Naive thymus-derived CD8-positive, alpha-beta T cell (primary cell): ENCODE results near the gene KRT15. TPM values are rescaled to one million over a fixed set of nuclear protein-coding genes. Genes with fewer than 3 reads are reported as not detected.

Experiments used
- ATAC-seq, 2 donors: fragments of 150-1000 bp; cut with Tn5 transposase in 1 of 2; sonication (Bioruptor Pico), chemical (Tn5 transposase) in 1 of 2; 1 replicate in 1 of 2; 2 replicates in 1 of 2; pipeline ENCODE4 v1.10.0; 2021; ENCODE audit warnings: mild to moderate bottlenecking in 2 of 2, moderate library complexity in 2 of 2
- POLR2A ChIA-PET: fragments of 350-600 bp; sonication (Branson Sonifier 250); formaldehyde crosslinking; loops from one replicate; lab custom pipeline; 2021; ENCODE audit warnings: antibody characterized with exemption; lab: Charles Lee
- DNase-seq, 10 donors: peaks; one replicate each; pipeline versions ENCODE4 v3.0.0 to v3.0.0-alpha.2; 2020 to 2022
- H3K27ac Mint-ChIP-seq, 10 donors: one replicate each; pipeline ENCODE4 v1.8.0; 2020 to 2022; ENCODE audit warnings: mild to moderate bottlenecking in 10 of 10, mixed read lengths in 10 of 10, moderate library complexity in 4 of 10, inconsistent platforms in 1 of 10
- H3K27me3 Mint-ChIP-seq, 5 donors: one replicate each; pipeline ENCODE4 v1.8.0; 2021 to 2022; ENCODE audit warnings: mixed read lengths in 5 of 5
- H3K36me3 Mint-ChIP-seq, 3 donors: one replicate each; pipeline ENCODE4 v1.8.0; 2020 to 2022; ENCODE audit warnings: mixed read lengths in 3 of 3, mild to moderate bottlenecking in 2 of 3, inconsistent platforms in 1 of 3
- H3K4me1 Mint-ChIP-seq, 4 donors: one replicate each; pipeline ENCODE4 v1.8.0; 2021 to 2022; ENCODE audit warnings: mixed read lengths in 4 of 4
- H3K4me3 Mint-ChIP-seq, 10 donors: one replicate each; pipeline ENCODE4 v1.8.0; 2020 to 2022; ENCODE audit warnings: mild to moderate bottlenecking in 10 of 10, mixed read lengths in 10 of 10, moderate library complexity in 6 of 10, inconsistent platforms in 1 of 10
- H3K9me3 Mint-ChIP-seq, 9 donors: one replicate each; pipeline ENCODE4 v1.8.0; 2020 to 2022; ENCODE audit warnings: mixed read lengths in 9 of 9, mild to moderate bottlenecking in 3 of 9, inconsistent platforms in 1 of 9, moderate library complexity in 1 of 9
- polyA plus RNA-seq, 3 donors: library from polyadenylated mRNA; unstranded; fragments of 300-500 nt; fragmentation: Illumina TruSeq; gene quantifications; one replicate each; pipeline ENCODE4 v1.2.3, GENCODE V29; 2021
- total RNA-seq, 8 experiments: library from RNA in 2 of 8; stranded (reverse) in 2 of 8; gene quantifications; one replicate each; pipeline ENCODE4 v1.2.3 and lab custom pipeline; 2021 to 2026

KRT15 gene
- total and polyA plus RNA-seq, 5 experiments from 2014 or later: not detected

DNA sequence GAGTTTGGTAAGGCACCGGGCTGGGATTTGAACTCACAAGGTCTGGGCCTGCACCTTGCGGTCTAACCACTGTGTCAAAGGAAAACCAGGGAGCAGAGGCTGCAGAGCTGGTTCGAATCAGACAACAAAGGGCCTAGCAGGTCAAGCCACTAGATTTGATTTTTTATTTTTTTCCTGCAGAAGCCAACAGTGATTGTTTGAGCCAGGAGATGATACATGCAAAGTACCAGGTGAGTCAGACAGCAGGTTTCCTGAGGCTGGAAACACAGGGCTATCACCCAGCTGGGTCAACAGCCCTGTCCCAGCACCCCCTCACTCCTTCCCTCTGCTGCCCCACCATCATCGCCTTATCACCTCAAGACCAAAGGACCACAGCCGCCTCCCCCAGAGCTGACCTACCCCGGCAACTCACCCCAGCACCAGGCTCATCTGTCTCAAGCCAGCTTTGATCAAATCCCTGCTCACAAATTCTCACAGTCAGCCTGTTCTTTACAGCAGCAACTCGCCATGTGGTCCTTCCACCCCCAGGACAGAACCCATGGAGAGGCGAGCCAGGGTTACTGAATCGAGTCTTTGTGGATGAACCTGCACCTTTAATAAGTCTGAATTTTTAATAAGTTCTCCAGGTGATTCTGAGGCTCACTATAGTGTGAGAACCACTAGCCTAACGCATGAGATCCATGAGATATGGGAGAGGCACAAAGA is 22.4 kb upstream of the KRT15 start:
- POLR2A ChIA-PET: no interaction called here
- Mint-ChIP-seq H3K36me3 (no peaks in the 10 kb centered on the region), H3K4me1 (peaks cover 0 to 2% (median 0%) of the 10 kb centered on the region in 4 donors), H3K27me3 (peaks cover 0 to 12% (median 8%) of the 10 kb centered on the region in 5 donors), H3K9me3 (no peaks in the 10 kb centered on the region), H3K27ac (peak overlapping the region in 1 of 10 donors; percentile 49), H3K4me3 (no peak overlapping the region)
- ATAC-seq (no peak), DNase-seq (no peak)

GRCh38 chr17:41539979-41540701 is 21.4 kb upstream of the KRT15 start:
- no peak for DNase-seq
- Mint-ChIP-seq H3K4me3 (no peak overlapping the region), H3K27ac (no peak overlapping the region), H3K27me3 (peaks cover 2 to 18% (median 13%) of the 10 kb centered on the region in 5 donors), H3K9me3 (no peaks in the 10 kb centered on the region), H3K4me1 (peaks cover 0 to 4% (median 0%) of the 10 kb centered on the region in 4 donors), H3K36me3 (no peaks in the 10 kb centered on the region)
- POLR2A ChIA-PET: no interaction called here
- ATAC-seq: no peak

- POLR2A ChIA-PET: no interaction called here
- Mint-ChIP-seq H3K4me1 (peaks cover 0 to 4% (median 0%) of the 10 kb centered on the region in 4 donors), H3K27ac (no peak overlapping the region), H3K27me3 (peaks cover 2 to 23% (median 17%) of the 10 kb centered on the region in 5 donors), H3K4me3 (no peak overlapping the region), H3K36me3 (no peaks in the 10 kb centered on the region), H3K9me3 (no peaks in the 10 kb centered on the region)
- ATAC-seq: no peak
- DNase-seq: no peak
Measured at GRCh38 chr17:41539071-41539492, 20.4 kb upstream of the KRT15 start.

DNA sequence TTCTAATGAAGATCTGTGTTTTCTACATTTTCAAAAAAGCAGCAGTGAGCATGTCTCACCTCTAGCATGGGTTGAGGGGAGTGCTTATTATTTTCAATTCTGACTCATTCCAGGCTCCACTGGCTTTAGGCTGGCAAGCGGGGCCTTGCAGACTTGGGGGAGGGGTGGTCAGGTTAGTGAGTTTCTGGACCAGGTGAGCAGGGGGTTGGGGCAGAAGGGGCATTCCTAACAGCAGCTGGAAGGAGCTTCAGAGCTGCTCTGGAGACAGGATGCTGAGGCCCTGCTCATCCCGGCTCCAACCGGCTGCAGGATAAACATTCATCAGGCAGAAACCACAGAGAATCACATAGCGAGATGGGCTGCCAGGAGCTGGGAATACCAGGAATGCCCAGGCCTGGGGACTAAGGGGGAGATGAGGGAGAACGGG is 19.9 kb upstream of the KRT15 start:
- Mint-ChIP-seq H3K27ac (no peak overlapping the region), H3K4me3 (no peak overlapping the region), H3K27me3 (peaks cover 2 to 24% (median 19%) of the 10 kb centered on the region in 5 donors), H3K9me3 (no peaks in the 10 kb centered on the region), H3K36me3 (no peaks in the 10 kb centered on the region), H3K4me1 (peaks cover 0 to 4% (median 0%) of the 10 kb centered on the region in 4 donors)
- DNase-seq: no peak
- ATAC-seq: no peak
- POLR2A ChIA-PET: no interaction called here

GRCh38 chr17:41537990-41538389 is 19.3 kb upstream of the KRT15 start:
- peaks cover 0 to under 1% (median 0%) of the 10 kb centered on the region in 3 donors for H3K36me3 Mint-ChIP-seq
- peaks cover 0 to 4% (median 0%) of the 10 kb centered on the region in 4 donors for H3K4me1 Mint-ChIP-seq
- peaks cover 2 to 29% (median 21%) of the 10 kb centered on the region in 5 donors for H3K27me3 Mint-ChIP-seq
- H3K27ac Mint-ChIP-seq: no peak overlapping the region
- H3K4me3 Mint-ChIP-seq: no peak overlapping the region
- ATAC-seq: no peak
- peak in 1 of 10 donors; percentile 24 for DNase-seq
- POLR2A ChIA-PET: no interaction called here
- no peaks in the 10 kb centered on the region for H3K9me3 Mint-ChIP-seq

- H3K27ac Mint-ChIP-seq: no peak overlapping the region
Measured at GRCh38 chr17:41537614-41537954, 18.9 kb upstream of the KRT15 start.

DNA sequence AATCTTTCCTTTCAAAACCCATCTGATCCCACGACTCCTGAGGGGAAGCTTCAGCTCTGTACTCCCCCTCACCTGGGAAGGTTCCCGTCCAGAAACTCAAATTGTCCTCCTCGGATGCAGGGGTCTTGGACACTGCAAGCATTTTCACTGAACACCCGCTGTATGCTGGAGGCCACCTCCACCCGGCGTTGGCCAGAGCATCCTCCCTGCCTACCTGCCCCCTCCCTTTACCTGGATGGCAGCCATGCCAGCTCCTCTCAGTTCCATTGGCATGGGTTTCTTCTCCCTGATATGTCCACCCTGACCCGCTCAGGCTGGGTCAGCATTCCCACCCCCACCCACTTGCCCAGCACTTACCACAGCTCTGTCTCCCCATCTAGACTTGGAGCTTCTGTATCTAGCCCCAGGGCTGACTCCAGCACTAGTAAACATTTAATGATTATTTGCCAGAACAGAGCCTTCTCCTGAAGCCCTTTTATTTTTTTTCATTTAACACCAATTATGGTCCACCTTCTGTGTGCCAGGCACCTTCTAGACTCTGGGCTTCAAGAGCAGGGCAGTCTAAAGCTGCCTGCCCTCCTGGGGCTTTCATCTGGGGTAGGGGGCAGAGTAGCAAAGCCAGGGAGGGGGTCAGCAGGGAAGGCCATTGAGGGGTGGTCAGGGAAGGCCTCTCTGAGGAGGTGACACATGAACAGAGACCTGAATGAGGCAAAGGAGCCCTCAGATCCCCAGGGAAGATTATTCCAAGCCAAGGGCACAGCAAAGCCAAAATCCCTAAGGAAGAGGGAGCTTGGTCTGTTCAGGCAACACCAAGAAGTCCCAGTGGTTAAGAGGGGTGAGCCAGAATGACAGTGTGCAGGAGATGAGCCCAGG is 18.3 kb upstream of the KRT15 start:
- peaks cover 0 to 3% (median 0%) of the 10 kb centered on the region in 3 donors for H3K36me3 Mint-ChIP-seq
- DNase-seq (peak in 1 of 10 donors; percentile 31), ATAC-seq (no peak)
- no peak overlapping the region for H3K27ac Mint-ChIP-seq
- peaks cover 10 to 40% (median 28%) of the 10 kb centered on the region in 5 donors for H3K27me3 Mint-ChIP-seq
- no peaks in the 10 kb centered on the region for H3K9me3 Mint-ChIP-seq
- POLR2A ChIA-PET: no interaction called here
- H3K4me1 Mint-ChIP-seq: peaks cover 0 to 4% (median 0%) of the 10 kb centered on the region in 4 donors
- H3K4me3 Mint-ChIP-seq: no peak overlapping the region

More at GRCh38 chr17:41537614-41537954, 18.9 kb upstream of the KRT15 start:
- DNase-seq: peak in 1 of 10 donors; percentile 6
- Mint-ChIP-seq H3K4me3 (no peak overlapping the region), H3K36me3 (peaks cover 0 to 3% (median 0%) of the 10 kb centered on the region in 3 donors), H3K27me3 (peaks cover 5 to 33% (median 25%) of the 10 kb centered on the region in 5 donors), H3K4me1 (peaks cover 0 to 4% (median 0%) of the 10 kb centered on the region in 4 donors), H3K9me3 (no peaks in the 10 kb centered on the region)
- POLR2A ChIA-PET: no interaction called here
- ATAC-seq: no peak

GRCh38 chr17:41535764-41536481 is 17.2 kb upstream of the KRT15 start:
- Mint-ChIP-seq H3K4me1 (peaks cover 0 to 4% (median 0%) of the 10 kb centered on the region in 4 donors), H3K27ac (no peak overlapping the region), H3K27me3 (peaks cover 11 to 50% (median 36%) of the 10 kb centered on the region in 5 donors), H3K4me3 (no peak overlapping the region), H3K9me3 (no peaks in the 10 kb centered on the region), H3K36me3 (peaks cover 0 to 3% (median 0%) of the 10 kb centered on the region in 3 donors)
- DNase-seq (peak in 1 of 10 donors; percentile 57), ATAC-seq (no peak)
- POLR2A ChIA-PET: no interaction called here

DNA sequence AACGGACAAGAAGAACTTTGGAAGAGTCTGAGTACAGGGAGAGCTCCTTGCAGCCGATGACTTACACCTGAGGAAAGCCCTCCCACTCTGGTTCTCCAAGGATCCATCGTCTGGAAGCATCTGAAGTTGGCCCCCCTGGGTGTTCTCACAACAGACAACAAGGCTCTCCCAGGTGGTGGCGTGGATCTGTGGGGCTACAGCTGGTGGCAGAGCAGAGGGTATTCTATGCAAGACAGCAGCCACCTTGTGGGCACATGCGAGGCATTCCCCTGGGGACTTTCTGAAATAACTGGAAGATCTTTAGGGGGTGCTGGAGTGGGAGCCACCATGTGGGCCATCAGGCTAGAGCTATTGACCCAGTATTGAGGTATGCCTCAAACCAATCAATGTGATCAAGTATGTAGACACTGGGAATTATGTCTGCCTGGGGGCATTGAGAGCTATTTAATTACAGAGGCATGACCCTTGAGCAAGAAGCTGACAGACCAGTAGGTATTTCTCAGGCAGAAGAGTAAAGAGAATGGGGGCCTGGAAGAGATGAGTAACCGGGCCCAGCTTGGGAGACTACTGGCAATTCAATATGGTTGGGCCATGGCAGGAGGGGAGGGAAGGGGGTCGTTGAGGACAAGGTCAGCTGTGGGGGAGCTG is 16.3 kb upstream of the KRT15 start:
- DNase-seq: peak in 1 of 10 donors; percentile 59
- peaks cover 0 to 4% (median 0%) of the 10 kb centered on the region in 4 donors for H3K4me1 Mint-ChIP-seq
- no peak overlapping the region for H3K4me3 Mint-ChIP-seq
- no peak for ATAC-seq
- H3K36me3 Mint-ChIP-seq: peaks cover 0 to 3% (median 0%) of the 10 kb centered on the region in 3 donors
- H3K9me3 Mint-ChIP-seq: no peaks in the 10 kb centered on the region
- H3K27ac Mint-ChIP-seq: peak overlapping the region in 1 of 10 donors; percentile 4
- peaks cover 11 to 59% (median 37%) of the 10 kb centered on the region in 5 donors for H3K27me3 Mint-ChIP-seq
- POLR2A ChIA-PET: no interaction called here

- Mint-ChIP-seq H3K9me3 (peaks cover 0 to 3% (median 0%) of the 10 kb centered on the region in 9 donors), H3K27me3 (peaks cover 24 to 73% (median 50%) of the 10 kb centered on the region in 5 donors)
- POLR2A ChIA-PET: no interaction called here
Measured at GRCh38 chr17:41533613-41534012, 14.9 kb upstream of the KRT15 start.

DNA sequence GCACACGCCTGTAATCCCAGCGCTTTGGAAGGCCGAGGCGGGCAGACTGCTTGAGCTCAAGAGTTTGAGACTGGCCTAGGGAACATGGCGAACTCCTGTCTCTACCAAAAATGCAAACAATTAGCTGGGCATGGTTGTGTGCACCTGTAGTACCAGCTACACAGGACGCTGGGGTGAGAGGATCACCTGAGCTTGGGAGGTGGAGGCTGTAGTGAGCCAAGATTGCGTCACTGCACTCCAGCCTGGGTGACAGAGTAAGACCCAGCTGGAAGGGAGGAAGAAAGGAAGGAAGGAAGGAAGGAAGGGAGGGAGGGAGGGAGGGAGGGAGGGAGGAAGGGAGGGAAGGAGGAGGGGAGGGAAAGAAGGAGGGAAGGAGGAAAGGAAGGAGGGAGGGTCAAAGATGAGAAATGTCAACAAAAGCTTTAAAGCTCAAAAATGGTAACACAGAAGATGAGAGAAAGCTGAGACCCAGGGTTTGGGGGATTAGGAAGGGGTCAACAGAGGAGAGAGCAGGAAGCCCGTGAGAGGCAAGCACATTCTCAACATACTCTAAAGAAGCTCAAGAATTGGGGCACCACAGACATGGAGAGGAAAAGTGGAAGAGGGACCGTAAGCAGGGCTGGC is 14.4 kb upstream of the KRT15 start:
- ATAC-seq (no peak), DNase-seq (peak in 1 of 10 donors; percentile 16)
- H3K9me3 Mint-ChIP-seq: peaks cover 0 to 3% (median 0%) of the 10 kb centered on the region in 9 donors
- H3K27ac Mint-ChIP-seq: peak overlapping the region in 1 of 10 donors; percentile 61
- H3K27me3 Mint-ChIP-seq: peaks cover 27 to 79% (median 55%) of the 10 kb centered on the region in 5 donors
- H3K4me3 Mint-ChIP-seq: no peak overlapping the region
- POLR2A ChIA-PET: no interaction called here
- peaks cover 6 to 17% (median 11%) of the 10 kb centered on the region in 4 donors for H3K4me1 Mint-ChIP-seq
- H3K36me3 Mint-ChIP-seq: peaks cover 0 to 4% (median 0%) of the 10 kb centered on the region in 3 donors

More at GRCh38 chr17:41533613-41534012, 14.9 kb upstream of the KRT15 start:
- H3K4me1 Mint-ChIP-seq: peaks cover 4 to 11% (median 8%) of the 10 kb centered on the region in 4 donors
- H3K36me3 Mint-ChIP-seq: peaks cover 0 to 4% (median 0%) of the 10 kb centered on the region in 3 donors
- DNase-seq (peak in 1 of 10 donors; percentile 10), ATAC-seq (no peak)
- no peak overlapping the region for H3K27ac Mint-ChIP-seq
- no peak overlapping the region for H3K4me3 Mint-ChIP-seq
